Activated CD8-positive, alpha-beta memory T cell treated with anti-CD3 and anti-CD28 coated beads for 4 hours (primary cell): ENCODE results near the gene C1orf198.
"Not testable (repeated sequence)": the region's sequence is repeated elsewhere in the genome, so short reads cannot be mapped to it uniquely, and the experiment has no call there.

Experiments
- DNase-seq, 2 donors: peaks; one replicate each; pipeline ENCODE4 v3.0.0-alpha.2; 2020; ENCODE audit warnings: low read depth in 2 of 2

The C1orf198 gene

GRCh38 chr1:230860617-230861384, 7.5 kb downstream of the C1orf198 start:
- no peak for DNase-seq

DNA sequence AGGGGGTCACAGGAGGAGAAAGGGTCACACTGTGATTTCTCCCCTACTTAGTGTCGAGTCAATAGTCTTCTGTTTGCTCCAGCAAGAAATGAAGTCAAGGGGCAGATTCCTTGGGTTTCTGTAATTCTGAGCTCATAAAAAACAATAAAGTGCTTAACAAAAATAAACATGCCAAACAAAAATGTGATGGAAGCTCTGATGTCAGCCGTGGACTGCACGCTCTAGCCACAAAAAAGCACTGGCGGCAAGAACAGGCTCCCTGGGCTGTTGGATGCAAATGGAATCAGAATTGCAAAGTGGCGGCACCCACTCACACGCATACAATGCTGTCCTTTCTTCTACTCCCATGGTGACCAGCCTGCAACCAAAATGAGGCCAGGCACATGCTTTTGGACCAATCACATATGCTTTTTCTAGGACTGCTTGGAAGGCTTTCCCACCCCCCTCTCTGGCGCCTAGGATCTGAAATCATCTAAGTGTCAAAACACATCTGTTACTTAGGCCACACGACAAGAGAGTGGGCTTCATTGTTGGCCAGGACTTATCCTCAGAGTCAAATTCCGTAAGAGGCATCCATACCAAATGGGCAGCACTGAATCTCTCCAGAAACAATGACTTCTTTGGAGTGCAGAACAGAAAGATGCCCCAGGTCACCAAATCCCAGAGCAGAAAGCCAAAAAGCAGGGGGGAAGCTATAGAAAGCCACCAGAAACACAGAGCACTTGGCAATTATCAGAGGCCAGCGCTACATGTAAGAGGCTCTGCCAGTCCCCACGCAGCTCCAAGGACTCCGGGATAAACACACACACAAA, 9.2 kb downstream of the C1orf198 start:
- no peak for DNase-seq

DNA sequence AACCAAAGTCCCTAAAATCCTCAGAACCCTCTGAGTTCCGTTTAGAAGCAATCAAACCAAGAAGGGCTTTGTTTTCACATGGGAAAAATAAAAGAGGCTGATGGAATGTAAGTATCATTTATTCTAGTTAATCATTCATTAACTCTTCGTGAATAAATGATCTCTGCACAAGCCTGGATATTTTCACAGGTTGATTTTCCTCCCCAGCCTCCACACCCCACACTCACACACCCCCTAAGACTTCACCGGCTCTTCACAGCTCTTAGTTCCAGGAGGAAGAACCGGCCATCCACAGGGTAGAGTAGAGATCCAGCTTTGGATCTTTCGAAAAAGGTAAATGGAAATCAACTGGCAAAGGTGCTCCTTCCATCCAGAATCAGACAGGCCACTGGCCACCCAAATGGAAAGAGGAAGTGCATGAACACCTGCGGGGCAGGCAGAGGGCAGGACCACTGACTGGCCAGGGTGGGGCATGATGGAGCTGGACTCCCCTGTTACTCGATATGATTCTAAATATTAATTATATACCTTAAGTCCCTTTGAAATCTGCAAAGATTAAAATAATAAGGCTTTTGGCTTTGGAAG, 10.0 kb downstream of the C1orf198 start:
- DNase-seq = no peak

DNA sequence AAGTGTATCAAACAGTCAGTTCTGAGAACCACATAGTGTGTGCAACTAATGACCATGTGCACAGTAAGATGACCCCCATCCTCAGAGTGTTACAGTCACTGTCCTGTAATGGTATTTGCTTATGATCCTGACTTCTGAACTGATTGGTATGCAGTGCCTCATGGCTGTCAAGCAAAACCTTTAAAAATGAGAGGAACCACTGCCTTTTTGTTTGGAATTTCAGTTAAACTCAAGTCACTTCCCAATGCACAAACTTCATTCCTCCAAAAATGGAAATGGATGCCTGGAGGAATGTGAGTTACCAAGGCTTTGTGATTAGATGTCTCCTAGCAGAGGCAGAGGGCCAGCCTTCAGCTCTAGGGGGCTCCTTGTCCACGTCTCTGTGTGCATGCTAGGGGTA, 10.5 kb downstream of the C1orf198 start:
- no peak for DNase-seq

GRCh38 chr1:230857077-230857476, 11.2 kb downstream of the C1orf198 start:
- no peak for DNase-seq

DNA sequence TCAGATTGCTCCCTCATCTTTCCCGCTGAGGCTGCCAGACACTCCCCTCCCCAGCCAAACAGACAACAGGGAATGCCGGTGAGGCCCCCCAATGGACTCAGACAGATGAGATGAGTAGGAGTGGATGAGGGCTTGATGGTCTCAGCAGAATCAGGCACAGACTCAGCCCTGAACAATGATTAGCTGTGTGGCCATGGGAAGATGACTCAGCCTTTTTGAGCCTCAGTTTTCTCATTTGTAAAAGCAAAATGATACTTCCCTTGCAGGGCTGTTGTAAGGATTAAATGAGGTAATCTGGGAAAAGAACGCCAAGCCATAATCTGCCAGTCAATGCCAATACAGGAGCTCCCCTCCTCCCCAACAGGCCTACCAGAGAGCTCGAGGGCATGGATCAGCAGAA, 12.4 kb downstream of the C1orf198 start:
- no peak for DNase-seq

DNA sequence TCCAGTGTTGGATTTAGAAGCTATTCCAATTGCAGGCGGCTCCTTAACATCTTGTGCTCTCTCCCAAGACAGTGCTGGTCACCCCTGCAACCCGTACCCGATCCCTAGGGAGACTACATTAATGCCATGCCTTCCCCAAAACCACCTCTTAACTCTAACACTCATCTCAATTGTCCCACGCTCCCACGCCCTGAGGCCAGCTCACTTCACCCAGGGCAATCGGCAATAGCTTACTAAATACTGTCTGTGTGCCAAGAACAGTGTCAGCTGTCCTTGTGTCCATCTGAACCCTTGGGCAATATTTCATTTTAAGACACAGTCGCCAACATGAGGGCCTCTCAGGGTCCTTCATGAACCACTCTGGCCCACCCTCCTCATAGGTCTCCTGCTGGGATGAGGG, 13.9 kb downstream of the C1orf198 start:
- no peak for DNase-seq

DNA sequence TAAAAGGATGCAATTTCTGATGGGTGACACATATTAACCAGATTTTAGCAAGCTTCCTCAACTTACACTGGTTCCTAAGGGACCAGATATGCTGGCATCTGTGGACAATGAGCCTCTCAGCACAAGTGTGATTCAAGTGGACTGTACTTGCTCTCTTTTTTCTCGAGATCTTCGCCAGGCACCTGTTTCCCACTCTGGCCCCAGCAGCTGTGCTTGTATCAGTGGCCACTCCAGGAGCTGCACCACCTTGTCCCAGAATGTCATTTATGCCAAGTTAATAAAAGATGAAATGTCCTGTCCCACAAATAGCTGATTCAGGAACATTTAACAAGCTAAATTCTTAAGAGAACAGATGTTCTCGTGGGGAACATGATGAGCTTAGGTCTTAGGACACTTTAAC, 14.6 kb downstream of the C1orf198 start:
- no peak for DNase-seq

DNA sequence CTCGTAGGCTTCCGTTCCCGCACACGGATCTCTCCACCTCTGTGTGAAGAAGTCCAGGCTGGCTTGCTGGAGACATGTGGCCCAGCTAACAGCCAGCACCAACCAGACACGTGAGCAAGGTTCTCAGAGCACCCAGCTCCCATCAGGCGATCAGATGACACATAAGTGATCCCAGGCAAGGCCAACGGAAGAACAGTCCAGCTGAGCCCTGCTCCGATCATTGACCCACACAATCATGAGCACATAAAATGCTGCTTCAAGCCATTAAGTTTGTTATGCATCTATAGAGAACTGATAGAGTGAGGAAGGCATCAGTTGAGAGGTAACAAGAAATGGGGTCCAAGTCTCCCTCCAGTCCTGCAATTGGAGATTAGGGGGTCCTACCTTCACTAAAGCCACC, 15.4 kb downstream of the C1orf198 start:
- no peak for DNase-seq

GRCh38 chr1:230851291-230851691, 17.0 kb downstream of the C1orf198 start:
- no peak for DNase-seq

DNA sequence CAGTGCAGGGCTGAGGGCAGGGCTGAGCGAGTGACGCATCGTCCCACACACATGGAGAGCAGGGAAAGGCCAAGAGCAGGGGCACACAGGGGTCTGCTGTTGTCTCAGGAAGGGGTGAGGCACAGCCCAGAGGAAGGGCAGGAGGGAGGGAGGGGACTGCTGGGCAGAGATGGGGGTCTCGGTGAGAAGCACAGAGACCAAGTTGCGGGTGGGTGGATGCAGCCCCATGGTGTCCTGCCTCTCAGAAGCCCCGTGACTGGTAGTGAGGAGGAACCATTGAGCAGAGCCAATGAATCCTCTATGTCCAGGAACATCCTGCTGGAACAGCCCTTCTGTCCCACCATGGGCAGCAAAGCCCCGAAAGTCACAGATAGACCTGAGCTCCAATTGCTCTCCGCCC, 17.8 kb downstream of the C1orf198 start:
- no peak for DNase-seq

- DNase-seq = no peak
These were observed 18.7 kb downstream of the C1orf198 start for GRCh38 chr1:230849451-230850224.

- DNase-seq = no peak
These were observed 20.1 kb downstream of the C1orf198 start for GRCh38 chr1:230848235-230848634.

DNA sequence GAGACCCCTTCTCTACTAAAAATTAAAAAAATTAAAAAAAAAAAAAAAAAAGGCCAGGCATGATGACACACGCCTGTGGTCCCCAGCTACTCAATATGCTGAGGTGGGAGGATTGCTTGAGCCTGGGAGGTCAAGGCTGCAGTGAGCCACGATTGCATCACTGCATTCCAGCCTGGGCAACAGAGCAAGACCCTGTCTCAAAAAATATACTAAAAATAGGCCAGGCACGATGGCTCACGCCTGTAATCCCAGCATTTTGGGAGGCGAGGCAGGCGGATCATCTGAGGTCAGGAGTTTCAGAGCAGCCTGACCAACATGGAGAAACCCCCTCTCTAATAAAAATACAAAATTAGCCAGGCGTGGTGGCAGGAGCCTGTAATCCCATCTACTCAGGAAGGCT, 23.1 kb downstream of the C1orf198 start:
- DNase-seq = not testable (repeated sequence)

GRCh38 chr1:230844561-230844960, 23.8 kb downstream of the C1orf198 start:
- DNase-seq = no peak

- no peak for DNase-seq
These were observed 24.6 kb downstream of the C1orf198 start for GRCh38 chr1:230843503-230844309.

- no peak for DNase-seq
These were observed 25.5 kb downstream of the C1orf198 start for GRCh38 chr1:230842801-230843200.

DNA sequence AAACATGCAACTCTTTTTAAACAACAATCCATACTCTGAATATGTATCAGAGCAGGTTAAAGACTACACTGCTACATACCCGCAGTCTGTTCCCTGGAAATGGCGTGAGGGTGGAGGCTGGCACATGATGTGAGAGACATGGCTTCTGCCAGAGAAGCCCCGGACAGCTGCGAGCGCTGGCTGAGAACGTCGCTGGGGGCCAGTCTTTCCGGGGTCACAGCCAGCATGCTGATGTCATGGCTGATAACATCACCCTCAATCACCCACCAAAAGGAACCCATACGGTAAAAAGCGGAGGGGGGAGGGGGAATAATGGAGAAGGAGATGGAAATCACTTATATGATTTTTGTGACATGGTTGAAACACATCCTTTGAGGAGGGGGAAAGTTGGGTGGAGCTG, 29.1 kb downstream of the C1orf198 start:
- DNase-seq = no peak

DNA sequence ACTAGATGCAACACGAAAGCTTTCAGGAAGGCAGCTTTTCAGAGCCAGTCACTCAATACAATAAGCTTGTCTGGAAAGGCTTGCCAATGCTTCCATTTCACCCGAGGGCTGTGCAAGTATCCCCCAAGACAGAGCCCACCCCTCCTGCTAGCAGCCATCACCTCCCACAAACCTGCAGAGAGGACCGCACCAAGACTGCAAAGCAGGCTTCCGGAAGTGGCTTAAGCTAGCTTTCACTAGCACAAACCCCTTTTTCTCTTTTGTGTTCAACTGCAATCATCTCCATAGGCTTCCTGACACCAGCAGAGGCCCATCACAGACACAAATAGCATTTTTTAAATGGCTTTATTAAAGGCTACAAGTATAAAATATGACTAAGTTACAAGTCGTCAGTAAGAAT, 31.5 kb downstream of the C1orf198 start:
- DNase-seq = no peak

DNA sequence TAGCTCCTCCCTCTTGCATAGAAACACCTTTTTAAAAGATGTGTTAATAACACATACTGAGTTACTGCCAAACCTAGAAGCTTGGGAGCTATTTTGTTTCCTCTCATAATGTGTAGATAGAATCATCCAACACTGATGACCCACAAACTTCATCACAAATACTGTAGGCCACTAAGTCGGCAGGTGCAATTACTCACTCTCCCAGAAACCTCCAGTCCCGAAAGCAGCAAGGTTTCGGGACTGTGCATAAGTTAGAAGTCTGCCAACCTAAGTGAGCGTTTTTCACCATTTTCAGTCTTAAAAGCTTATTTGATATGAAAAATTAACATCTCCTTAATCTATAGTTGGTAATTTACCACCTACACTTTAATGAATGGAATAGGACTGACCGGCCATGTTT, 32.0 kb downstream of the C1orf198 start:
- DNase-seq = no peak

DNA sequence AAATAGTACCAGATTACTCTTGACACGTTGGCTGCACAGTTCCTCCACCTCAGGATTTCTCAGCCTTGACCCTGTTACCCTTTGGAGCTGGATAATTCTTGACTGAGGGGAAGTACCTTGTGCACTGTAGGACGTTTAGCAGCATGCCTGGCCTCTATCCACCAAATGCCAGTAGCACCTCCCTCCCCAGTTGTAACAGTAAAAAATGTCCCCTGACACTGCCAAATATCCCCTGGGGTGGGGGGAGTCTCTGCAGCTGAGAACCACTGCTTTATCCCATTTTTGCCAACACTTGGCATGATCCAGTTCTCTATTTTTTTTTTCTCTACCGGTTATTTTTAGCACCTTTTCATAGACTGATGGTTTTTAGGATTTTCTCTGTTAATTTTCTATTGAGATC, 34.0 kb downstream of the C1orf198 start:
- no peak for DNase-seq
